HG03095 (cell line): ENCODE measurements around the gene TTC17.
"Not testable (repeated sequence)": the region's sequence is repeated elsewhere in the genome, so short reads cannot be mapped to it uniquely, and the experiment has no call there.

Experiments
- ATAC-seq: cut with Tn5 transposase; IDR thresholded peaks from one replicate; pipeline ENCODE4 v1.9.1; 2021; ENCODE audit warnings: moderate library complexity; ENCODE audit not compliant: unreplicated experiment

Gene TTC17

DNA sequence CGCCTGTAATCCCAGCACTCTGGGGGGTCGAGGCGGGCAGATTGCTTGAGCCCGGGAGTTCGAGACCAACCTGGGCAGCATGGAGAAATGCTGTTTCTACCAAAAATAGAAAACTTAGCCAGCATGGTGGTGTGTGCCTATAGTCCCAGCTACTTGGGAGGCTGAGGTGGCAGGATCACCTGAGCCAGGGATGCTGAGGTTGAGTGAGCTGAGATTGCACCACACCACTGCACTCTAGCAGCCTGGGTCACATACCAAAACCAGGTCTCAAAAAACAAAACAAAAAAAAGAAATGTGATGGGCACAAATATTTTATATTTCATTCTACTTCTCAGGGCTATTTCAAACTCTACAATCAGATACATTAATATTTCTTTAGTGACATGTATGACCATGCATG, 25.7 kb downstream of the TTC17 start:
- no peak for ATAC-seq

GRCh38 chr11:43392713-43393112, 34.0 kb downstream of the TTC17 start:
- no peak for ATAC-seq

DNA sequence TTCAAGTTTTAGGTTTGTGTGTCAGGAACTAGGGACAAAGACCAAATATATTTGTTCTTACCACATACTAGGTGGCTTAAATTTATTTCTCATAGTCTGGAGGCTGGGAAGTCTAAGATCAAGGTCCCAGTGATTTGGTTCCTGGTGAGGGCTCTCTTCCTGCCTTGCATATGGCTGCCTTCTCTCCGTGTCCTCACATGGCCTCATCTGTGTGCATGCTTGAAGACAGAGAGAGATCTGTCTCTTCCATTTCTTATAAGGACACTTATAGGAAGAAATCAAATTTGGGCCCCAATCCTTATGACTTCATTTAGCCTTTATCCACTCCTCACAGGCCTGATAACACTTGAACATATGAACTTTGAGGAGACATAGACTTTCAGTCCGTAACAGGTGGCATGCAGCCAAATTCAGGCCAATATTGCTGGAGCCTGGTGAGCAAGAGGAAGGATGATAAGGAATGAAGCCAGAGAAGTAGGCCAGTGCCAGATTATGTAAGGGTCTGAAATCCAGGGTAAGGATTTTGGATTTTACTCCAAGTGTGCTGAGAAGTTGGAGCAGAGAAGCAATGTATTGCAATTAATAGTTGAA, 35.1 kb downstream of the TTC17 start:
- no peak for ATAC-seq

DNA sequence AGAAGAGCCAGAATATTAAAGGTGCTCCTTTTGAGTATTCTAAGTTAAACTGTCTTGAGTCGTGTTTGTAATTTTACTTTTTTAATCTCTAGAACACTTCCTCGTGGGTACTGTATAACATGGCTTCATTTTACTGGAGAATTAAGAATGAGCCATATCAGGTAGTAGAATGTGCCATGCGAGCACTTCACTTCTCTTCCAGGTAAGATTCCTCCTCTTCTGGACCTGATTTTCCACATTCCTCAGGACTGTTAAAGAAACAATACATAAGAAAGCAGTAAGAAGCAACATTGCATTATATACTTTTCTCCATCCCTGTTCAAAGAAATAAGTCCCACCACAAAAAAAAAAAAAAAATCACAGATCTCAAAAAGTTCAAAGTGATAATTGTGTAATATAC, 37.9 kb downstream of the TTC17 start:
- no peak for ATAC-seq

DNA sequence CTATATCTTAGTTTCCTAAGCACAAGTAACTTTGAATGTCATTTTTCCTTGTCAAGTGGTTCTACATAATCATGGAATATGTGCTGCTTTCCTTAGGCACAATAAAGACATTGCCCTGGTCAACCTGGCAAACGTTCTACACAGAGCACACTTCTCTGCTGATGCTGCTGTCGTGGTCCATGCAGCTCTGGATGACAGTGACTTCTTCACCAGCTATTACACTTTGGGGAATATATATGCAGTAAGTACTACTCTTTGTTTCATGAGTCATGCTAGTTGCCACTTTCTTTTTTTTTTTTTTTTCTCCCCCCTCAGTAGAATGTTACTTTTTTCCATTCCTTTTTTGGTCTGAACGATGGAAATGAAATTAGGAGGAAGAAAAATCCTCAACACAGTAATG, 38.5 kb downstream of the TTC17 start:
- no peak for ATAC-seq

- no peak for ATAC-seq
Observed at GRCh38 chr11:43399983-43400630, 41.4 kb downstream of the TTC17 start.

- ATAC-seq: no peak
Observed at GRCh38 chr11:43401252-43401651, 42.5 kb downstream of the TTC17 start.

- not testable (repeated sequence) for ATAC-seq
Observed at GRCh38 chr11:43401811-43402210, 43.1 kb downstream of the TTC17 start.

DNA sequence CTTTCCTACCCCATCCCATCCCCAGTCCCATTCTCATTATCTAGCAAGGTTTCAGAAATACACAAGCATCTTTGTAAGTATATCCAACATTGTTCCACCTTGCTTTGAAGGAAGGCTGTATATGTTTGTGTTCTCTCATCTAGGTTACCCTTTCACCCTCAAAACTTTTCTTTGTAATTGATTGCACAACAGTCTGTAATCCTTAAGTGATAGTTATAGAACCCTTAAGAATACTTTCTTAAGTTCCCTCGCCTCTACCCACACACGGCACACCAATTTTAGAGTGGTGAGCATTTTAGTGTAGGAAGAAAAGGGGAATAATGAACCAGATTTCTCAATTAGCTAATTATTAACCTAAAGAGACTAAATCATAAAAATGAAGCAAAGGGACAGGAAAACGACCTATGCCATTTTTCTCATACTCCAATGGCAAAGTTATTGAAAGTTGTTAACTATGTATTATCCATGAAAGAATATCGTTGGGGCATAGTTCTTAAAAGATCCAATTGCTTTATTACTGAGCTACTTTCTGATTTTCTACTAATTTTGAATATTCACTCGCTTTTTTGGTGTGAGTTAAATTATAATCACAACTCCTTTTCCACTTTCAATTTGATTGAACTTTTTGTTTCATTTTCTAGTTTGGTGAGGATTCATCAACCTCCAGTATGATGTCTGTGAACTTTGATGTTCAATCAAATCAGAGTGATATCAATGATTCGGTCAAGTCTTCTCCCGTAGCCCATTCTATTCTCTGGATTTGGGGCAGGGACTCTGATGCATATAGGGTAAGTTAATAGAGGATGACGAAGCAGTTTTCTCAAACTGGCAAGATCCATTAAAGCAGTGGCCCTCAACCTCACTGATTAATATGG, 44.9 kb downstream of the TTC17 start:
- no peak for ATAC-seq

DNA sequence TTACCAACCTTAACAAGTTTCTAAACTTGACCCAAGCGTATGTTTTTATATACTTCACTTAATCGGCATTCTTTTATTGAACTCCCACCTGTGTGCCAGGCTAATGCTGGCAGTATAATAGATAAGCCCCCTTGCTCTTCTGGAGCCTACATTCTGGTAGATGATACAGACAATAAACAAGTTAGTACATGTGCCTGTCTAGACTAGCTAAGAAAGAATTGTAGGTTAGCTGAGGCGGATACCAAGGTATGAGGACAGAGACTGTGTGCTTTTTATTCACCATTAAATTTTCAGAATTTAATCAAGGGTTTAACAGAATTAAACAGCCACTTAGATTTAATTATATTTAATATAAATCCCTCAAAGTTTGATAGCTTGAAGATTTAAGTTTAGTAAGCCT, 45.7 kb downstream of the TTC17 start:
- no peak for ATAC-seq

GRCh38 chr11:43404836-43405479, 46.2 kb downstream of the TTC17 start:
- no peak for ATAC-seq

GRCh38 chr11:43408277-43408676, 49.6 kb downstream of the TTC17 start:
- ATAC-seq: no peak

DNA sequence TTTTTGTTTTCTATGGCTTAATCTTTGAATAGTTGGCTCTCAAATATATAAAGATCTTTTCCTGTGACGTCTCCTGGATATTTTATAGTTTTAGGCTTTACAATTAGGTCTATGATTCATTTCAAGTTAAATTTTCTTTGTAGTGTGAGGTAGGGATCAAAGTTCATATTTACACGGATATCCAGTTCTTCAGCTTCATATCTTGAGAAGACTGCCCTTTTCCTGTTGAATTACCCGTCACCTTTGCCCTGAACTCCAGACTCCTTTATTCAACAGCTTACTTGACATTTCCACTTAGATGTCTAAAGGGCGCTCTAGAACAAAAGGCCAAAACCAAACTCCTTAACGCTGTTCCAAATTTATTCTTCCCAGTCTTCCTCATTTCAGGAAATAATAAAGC, 51.7 kb downstream of the TTC17 start:
- ATAC-seq: no peak

DNA sequence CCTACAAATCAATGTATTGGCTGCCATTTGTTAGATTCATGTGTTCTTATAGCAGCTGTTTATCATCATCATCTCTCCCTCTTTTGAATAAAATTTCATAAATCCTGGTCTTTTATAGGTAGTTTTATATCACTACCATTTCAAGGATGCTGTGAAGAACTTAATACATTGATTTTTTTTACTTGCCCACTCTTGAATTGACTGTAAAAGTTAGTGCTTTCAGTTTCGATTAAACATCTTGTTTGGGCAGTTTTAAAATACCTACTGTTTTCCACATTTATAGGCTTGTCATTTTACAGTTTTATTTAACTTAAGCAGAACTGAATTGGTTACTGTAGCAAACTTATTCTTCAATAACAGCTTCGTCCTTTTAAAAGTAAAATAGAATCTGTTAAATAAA, 59.5 kb downstream of the TTC17 start:
- no peak for ATAC-seq

DNA sequence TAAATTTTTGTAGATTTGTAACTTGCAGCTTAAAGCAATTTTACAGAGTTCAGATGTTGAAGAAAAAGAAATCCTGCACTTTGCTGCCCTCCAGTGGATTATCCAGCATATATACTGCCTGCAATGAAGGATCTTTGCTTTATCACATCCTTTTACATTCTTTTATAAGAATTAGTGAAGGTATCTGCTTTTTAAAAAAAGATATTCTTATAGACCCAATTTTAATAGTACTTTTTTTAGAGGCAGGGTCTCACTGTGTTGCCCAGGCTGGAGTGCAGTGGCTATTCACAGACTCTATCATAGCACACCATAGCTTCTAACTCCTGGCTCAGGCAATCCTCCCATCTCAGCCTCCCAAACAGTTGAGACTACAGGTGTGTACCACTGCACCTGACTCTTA, 60.7 kb downstream of the TTC17 start:
- no peak for ATAC-seq

DNA sequence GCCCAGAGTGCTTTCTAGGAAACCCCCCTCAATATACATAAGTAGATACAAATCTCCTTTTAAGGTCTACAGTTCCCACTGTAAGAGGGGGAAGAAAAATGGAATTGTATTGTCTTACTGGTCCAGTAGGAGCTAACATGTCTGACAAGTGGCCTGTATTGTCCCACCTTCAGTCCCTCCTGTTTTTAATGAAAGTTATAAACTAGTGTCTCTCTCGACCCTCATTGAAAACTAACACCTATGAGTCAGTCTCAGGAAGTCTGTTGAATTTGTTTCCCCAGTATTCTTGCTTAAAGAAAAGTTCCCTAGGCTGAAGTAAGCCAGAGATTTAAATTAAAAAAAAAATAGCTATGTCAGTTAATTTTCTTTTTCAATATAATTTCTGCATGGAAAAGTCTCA, 69.3 kb downstream of the TTC17 start:
- ATAC-seq: no peak

DNA sequence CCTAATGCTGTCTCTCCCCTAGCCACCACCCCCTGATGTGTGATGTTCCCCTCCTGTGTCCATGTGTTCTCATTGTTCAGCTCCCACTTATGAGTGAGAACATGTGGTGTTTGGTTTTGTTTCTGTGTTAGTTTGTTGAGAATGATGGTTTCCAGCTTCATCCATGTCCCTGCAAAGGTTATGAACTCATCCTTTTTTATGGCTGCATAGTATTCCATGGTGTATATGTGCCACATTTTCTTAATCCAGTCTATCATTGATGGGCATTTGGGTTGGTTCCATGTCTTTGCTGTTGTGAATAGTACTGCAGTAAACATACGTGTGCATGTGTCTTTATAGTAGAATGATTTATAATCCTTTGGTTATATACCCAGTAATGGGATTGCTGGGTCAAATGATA, 72.2 kb downstream of the TTC17 start:
- ATAC-seq: not testable (repeated sequence)

DNA sequence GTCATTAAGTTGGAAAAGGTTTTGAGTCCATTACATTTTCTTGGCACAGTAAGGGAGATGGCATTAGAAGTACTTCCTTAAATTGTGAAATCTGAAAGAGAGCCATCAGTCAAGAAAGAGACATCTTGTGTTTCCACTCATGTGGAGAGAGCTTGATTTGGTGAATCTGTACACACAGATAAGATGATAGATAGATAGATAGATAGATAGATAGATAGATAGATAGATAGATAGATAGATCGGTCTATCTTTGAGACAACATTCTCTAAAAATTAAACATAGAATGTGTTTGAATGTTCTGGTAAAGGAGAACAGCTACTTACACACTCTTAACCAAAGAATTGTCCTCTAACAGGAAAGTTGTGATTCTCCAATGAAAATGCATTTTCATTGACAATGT, 76.2 kb downstream of the TTC17 start:
- ATAC-seq: no peak

GRCh38 chr11:43440486-43440885, 81.8 kb downstream of the TTC17 start:
- no peak for ATAC-seq

- no peak for ATAC-seq
Observed at GRCh38 chr11:43443811-43444210, 85.1 kb downstream of the TTC17 start.

DNA sequence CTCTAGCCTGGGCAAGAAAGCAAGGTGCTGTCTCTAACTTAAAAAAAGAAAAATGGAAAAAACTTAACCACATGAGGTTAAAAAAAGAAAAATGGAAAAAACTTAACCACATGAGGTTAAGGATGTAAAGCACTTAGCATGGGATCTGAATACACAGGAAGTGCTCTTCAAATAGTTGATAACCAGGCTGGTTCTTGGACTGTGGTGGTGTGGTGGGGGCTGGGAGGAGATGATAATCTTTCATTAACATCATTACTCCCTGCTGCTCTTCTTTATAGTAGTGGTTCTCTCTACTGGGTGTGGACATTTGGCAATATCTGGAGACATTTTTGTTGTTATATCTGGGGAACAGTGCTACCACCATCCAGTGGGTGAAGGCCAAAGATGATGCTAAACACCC, 88.4 kb downstream of the TTC17 start:
- ATAC-seq: no peak

DNA sequence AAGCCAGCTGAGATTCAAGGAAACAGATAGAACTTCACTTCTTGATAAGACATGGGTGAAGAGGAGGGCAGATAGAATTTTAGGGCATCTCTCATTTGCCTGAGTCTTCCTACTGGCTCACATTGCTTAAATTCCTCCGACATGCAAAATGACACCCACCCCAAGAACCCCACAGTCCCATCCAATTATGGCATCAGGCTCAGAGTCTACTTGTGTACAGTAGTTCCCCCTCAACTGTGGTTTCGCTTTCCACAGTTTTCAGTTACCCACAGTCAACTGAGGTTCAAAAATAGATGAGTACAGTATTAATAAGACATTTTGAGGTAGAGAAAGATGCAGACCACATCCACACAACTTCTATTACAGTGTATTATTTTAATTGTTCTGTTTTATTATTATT, 99.8 kb downstream of the TTC17 start:
- ATAC-seq: no peak
